ENCODE results near the gene DCST2.
A peak's percentile ranks its signal among the peaks of the same experiment; 100 is the strongest.
"Not testable (repeated sequence)": the region's sequence is repeated elsewhere in the genome, so short reads cannot be mapped to it uniquely, and the experiment has no call there.

The DCST2 gene

GRCh38 chr1:154995301-154995983, 38.1 kb downstream of the DCST2 start:
- peak; percentile 64 for DNase-seq

GRCh38 chr1:154994591-154994990, 39.0 kb downstream of the DCST2 start:
- no peak for DNase-seq

DNA sequence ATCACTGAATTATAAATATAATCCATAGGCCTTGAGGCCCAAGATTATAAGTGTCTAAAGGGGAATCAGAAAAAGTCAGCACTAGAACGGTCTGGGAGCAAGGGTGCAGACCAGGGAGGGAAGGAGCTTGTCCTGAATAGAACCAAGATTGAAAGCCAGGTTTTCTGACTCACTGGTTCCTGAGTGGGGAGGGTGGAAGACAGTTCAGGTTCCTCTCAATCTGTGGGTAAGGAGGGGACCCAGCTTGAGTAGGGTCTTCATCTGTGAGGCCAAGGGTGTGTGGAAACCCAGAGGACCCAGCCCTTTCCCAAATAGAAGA, 39.4 kb downstream of the DCST2 start:
- no peak for DNase-seq

- DNase-seq = no peak
Measured at GRCh38 chr1:154993572-154994268, 39.9 kb downstream of the DCST2 start, which contains the start of gene LENEP. Gene LENEP, plus strand, starts transcription at chr1:154993586. Its CDS starts 22 bp downstream, at chr1:154993608.

GRCh38 chr1:154992721-154993571, 40.6 kb downstream of the DCST2 start:
- DNase-seq = no peak

DNA sequence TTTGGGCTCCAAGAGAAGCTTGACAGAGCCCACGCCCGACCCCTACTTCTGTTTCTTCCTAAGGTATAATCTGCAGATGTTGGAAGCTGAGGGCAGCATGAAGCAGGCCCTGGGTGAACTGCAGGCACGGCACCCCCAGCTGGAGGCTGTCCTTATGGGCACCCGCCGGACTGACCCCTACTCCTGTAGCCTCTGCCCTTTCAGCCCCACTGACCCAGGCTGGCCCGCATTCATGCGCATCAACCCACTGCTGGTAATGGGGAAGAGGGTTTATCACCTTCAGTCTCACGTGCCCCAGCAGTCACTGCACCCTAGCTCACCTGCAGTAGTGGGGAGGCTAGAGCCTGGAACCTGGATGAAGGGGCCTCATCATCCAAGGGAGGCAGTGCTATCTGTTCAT, 43.3 kb downstream of the DCST2 start:
- DNase-seq = no peak

DNA sequence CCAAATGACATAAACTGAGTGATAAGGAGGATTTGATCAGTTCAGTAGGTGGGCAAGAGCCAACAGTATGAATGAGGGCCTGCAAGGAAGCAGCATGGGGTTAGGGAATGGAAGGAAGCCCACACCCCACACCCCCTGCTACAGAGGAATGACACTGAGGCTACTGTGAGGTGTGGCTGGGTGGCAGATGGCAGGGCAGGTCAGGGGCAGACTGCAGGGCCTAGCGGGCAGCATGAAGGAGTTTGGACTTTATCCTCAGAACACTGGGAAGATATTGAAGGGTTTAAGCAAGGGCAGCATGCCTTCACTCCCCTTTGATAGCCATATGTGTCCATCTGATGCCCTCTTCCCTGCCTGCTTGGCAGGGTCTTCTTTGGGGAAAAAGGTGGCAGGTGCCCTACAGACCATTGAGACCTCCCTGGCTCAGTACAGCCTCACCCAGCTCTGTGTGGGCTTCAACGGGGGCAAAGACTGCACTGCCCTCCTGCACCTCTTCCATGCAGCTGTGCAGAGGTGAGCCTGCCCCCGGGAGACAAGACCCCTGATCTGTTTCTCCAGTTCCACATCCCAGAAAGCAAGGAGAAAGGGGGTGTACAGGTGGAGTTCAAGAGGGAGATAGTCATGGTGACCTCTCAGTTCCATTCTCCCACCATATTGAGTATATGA, 44.3 kb downstream of the DCST2 start:
- no peak for DNase-seq

GRCh38 chr1:154988058-154988954, 45.3 kb downstream of the DCST2 start:
- no peak for DNase-seq

- no peak for DNase-seq
Measured at GRCh38 chr1:154987326-154987725, 46.3 kb downstream of the DCST2 start.

DNA sequence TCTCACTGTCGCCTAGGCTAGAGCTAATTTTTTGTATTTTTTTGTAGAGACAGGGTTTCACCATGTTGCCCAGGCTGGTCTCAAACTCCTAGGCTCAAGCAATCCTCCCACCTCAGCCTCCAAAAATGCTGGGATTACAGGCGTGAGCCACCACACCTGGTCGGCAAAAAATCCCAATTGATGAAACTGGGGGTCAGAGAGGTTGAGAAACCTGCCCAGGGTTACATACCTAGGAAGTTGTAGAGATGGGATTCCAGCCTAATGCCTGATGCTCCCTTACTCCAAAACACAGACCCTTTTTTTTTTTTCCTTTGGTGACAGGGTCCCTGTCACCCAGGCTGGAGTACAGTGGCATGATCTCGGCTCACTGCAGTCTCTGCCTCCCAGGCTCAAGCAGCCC, 46.8 kb downstream of the DCST2 start:
- DNase-seq = not testable (repeated sequence)

DNA sequence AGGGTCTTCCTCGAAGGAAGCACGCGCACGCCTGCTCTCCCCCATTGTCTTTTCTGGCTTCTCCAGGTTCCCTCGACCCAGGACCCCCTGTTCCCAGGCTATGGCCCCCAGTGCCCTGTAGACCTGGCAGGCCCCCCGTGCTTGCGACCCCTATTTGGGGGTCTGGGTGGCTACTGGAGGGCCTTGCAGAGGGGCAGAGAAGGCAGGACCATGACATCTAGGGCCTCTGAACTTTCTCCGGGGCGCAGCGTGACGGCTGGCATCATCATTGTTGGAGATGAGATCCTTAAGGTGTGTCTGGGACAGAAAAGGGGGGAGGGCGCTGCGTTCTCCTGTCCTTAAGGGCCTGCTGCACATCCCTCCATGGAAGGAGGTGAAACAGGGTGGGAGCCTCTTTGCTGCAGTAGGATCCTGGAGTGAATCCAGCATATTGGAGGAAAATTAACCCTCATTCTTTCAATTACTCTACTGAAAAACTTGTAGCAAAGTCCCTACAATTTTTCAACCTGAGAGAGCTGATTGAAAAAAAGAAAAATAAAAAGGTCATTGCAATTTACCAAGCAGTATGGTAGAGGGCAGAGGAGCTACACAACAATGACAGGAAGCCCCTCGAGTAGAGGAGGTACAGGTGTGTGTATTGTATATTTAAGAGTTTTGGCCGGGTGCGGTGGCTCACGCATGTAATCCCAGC, 49.7 kb downstream of the DCST2 start:
- DNase-seq = no peak

DNA sequence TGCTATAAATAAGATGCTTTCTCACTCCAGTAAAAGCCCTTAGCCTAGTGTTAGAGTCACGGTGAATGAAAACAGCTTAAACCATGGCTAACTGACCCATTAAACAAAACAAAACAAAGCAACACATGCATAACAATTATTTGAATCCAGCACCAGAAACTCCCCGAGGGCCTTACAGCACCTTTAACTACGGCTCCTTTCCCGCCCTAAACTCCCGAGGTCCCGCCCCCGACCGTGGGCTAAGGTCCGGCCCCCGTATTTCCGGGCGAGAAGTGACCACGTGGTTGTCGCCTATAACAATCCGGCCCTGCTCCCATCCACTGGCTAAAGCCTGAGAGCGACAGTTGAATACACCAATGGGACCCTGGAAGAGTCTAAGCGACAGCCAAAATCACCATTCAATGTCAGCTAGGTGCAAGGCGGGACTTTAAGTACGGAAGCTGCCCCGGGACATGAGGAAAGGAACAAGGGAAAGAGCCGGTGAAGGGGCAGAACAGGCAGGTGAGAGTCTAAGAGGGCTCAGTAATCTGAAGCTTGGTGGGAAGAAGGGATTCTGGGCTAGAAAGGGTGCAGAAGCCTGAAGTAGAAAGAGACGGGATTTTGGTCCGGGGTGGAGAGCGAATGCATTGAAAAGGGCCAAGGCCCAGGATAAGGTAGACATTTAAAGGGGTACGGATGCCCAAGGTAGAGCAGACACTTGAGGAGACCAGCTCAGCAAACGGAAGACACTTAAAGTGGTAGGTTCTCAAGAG, 50.5 kb downstream of the DCST2 start, which contains the start of gene FLAD1:
TSS of gene FLAD1 (plus strand) at position 448 of the 752 bp plus-strand sequence. CDS start 351 bp downstream, outside the sequence.
- peak; percentile 99 for DNase-seq

- no peak for DNase-seq
Measured at GRCh38 chr1:154982341-154982740, 51.2 kb downstream of the DCST2 start.

- DNase-seq = no peak
Measured at GRCh38 chr1:154978360-154978759, 55.2 kb downstream of the DCST2 start.

- not testable (repeated sequence) for DNase-seq
Measured at GRCh38 chr1:154977762-154978161, 55.8 kb downstream of the DCST2 start.

DNA sequence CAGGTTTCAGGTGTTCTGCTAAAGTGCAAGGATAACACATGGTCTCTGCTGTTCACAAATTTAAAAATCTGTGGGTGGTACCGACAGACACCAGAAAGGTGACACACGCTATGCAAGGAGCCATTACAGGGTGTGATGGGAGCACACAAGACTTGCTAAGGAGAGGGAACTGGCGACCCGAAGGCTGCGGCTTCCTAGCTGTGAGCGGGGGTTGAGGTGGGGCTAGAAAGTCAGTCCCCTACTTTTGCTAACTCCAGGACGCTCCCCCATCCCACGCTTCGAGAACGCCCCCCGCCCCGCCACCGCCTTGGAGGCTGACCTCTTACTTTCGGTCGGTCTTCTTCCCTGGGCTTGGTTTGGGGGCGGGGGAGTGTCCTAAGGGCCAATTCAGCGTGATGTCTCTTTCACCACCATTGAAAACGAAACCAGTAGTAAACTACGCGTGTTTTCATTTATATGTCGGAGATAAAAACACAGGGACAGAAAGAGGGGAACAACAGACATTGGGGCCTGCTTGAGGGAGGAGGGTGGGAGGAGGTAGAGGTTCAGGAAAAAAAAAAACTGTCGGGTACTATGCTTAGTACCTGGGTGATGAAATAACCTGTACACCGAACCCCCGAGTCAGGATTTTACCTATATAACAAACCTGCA, 58.0 kb downstream of the DCST2 start:
- peak; percentile 77 for DNase-seq

DNA sequence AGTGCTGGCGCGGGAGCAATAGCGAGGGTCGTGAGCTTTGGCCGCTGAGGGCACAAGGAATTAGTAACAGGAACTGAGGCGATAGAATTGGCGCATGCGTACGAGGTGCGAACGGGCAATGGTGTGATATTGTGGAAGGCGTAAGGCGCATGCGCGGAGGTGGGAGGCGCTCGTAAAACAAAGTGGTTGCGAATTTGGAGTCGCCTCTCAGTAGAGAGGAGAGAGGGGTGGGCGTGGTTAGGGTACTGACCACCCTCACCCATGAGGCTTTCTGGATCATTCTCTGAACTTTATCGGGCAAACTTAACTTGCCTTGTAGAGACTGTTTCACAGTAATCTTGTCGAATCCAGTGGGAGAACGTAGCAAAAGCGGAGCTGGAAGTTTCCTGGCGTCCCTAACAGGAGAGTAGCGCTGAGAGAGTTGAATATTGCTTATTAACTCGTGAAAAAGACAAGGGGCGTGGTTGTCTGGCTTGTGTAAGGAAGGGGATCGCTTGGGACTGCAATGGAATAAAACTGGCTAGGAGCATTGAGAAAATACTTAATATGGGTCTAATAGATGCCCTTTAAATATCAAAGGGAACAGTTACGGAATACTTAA, 58.7 kb downstream of the DCST2 start:
- peak; percentile 97 for DNase-seq

DNA sequence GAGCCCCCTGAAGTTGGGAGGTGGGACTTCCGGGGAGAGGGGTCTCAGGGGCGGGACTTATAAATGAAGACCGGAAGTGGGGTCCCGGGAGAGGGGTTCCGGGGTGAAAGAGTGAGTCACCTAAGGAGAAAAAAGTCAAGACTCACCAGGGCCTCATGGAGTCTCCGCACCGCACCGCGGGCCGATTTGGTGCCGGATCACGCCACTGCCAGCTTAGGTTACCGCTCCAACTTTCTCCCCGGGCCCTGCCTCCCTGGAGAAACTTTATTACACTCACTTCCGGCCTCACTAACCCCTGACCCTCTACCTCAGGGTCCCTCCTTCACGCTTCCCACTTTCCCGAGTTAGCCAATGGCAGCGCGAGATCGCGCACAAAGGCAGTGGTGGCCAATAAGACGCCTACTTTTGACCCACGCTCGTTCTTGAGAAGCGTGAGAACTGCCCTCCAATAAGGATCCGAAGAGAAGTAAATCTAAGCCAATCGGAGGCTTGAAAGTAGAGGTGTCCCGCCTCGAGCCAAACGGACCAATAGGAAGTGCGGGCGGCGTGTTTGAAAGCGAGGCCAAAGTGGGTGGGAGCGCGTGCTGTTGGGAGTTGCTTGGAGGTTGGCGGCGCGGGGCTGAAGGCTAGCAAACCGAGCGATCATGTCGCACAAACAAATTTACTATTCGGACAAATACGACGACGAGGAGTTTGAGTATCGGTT, 59.3 kb downstream of the DCST2 start, which contains the start of gene CKS1B:
TSS of gene CKS1B (plus strand) at position 580 of the 706 bp plus-strand sequence. CDS start at position 645, 65 bp downstream.
- peak; percentile 99 for DNase-seq

Data from femur (tissue), 1 donor.